ENCODE results near the gene CYP4B1.
"Not testable (repeated sequence)": the region's sequence is repeated elsewhere in the genome, so short reads cannot be mapped to it uniquely, and the experiment has no call there.

CYP4B1 gene

GRCh38 chr1:46812996-46813857 lies 14.4 kb downstream of the CYP4B1 start:
- in situ Hi-C loops (cut with HindIII; ENCODE audit: low sequenced_read_pairs): no loop called here

DNA sequence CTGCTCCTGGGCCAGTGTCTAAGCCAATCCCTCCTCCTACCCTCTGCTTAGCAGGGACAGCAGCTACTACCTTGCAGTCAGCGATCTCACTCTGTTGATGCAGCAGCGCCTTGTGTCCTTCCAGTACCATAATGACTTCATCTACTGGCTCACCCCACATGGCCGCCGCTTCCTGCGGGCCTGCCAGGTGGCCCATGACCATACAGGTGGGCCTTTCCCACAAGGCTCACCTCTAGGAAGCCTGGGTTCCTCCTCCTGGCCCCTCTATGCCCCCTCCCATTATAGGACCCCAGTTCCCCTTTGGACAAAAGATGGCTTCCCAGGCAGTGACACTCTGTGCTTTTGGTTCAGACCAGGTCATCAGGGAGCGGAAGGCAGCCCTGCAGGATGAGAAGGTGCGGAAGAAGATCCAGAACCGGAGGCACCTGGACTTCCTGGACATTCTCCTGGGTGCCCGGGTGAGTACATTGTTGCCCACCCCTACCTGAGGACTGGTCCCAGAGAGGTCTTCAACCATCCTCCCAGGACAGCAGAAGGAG lies 15.1 kb downstream of the CYP4B1 start:
- in situ Hi-C loops (cut with HindIII; ENCODE audit: low sequenced_read_pairs): no loop called here

DNA sequence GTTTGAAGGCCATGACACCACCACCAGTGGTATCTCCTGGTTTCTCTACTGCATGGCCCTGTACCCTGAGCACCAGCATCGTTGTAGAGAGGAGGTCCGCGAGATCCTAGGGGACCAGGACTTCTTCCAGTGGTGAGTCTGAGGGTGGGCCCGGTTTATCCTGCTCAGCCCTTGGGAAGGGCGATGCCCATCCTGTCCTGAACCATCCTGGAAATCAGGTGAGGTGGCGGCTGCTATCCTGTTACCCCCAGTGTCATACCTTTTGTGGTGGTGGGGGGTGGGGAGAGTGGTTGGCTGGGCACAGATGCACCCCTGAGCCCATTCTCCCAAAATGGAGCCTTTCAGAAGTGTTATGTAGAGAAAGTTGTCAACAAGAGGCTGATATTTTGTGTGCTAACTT lies 16.3 kb downstream of the CYP4B1 start:
- in situ Hi-C loops (cut with HindIII; ENCODE audit: low sequenced_read_pairs): no loop called here

DNA sequence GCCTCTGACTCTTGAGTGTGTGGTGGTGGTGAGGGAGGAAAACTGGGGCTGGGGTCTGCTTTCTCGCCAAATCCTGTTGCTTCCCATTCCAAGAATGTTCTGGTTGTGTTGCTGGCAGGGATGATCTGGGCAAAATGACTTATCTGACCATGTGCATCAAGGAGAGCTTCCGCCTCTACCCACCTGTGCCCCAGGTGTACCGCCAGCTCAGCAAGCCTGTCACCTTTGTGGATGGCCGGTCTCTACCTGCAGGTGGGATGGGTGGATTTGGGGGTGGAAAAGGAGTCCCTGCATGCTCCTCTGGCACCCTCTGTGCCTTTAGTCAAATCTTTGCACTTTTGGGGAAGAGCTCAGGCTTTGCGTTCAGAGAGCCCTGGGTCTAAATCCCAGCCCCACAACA lies 18.1 kb downstream of the CYP4B1 start:
- in situ Hi-C loops (cut with HindIII; ENCODE audit: low sequenced_read_pairs): no loop called here

- in situ Hi-C loops (cut with HindIII; ENCODE audit: low sequenced_read_pairs): no loop called here
Measured at GRCh38 chr1:46817814-46818213, 19.0 kb downstream of the CYP4B1 start.

DNA sequence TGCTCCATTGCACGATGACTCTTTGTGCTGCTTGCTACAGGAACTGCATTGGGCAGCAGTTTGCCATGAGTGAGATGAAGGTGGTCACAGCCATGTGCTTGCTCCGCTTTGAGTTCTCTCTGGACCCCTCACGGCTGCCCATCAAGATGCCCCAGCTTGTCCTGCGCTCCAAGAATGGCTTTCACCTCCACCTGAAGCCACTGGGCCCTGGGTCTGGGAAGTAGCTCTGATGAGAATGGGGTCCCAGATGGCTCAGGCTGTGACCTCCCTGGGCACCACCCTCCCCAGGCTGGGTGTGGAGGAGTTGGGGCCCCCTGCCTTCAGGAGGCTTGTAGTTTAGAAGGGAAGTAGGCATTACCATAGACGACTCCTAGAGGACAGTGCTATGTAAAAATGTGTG lies 19.7 kb downstream of the CYP4B1 start:
- in situ Hi-C loops (cut with HindIII; ENCODE audit: low sequenced_read_pairs): no loop called here

DNA sequence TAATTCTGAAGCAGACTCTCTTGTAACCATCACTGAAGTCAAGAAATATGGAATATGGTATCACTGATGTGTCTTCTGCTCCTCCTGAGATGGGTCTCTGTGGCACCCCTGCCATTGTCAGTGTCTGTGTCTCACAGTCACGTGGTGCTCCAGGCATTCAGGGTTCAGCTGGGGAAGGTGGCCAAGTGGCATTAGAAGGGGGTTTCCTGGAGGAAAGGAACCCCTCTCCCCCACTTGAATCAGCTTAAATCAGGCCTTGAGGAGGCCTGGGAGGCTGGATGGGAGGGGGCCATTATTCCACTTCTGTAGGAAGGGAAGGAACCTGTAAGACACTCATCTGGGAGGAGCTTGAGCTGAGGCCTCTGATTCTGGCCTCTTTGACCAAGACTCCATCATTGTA lies 20.5 kb downstream of the CYP4B1 start:
- in situ Hi-C loops (cut with HindIII; ENCODE audit: low sequenced_read_pairs): no loop called here

GRCh38 chr1:46820076-46820475 lies 21.2 kb downstream of the CYP4B1 start:
- in situ Hi-C loops (cut with HindIII; ENCODE audit: low sequenced_read_pairs): no loop called here

DNA sequence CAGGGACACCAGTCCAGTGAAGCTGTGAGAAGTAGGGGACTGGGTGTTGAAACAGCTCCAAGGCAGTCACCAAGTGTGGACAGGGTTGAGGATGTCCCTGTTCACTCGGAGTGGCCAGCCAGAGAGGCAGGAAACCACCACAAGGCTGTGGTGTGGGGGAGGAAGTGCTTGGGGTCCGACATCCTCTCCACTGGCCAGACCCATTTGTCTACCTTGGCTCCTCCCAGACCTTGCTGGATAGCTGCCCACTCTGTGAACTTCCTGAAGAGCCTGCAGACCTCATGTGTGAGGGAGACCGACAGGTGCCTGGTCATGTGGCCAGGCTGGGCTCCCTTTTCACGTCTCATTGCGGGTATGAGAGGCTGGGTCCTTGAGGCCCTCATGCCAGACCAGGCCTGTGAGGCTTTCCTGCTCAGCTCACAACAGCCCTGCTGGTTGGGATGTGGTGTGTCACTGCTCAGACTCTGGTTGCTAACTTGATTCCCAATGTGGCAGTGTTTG lies 21.8 kb downstream of the CYP4B1 start:
- in situ Hi-C loops (cut with HindIII; ENCODE audit: low sequenced_read_pairs): no loop called here

DNA sequence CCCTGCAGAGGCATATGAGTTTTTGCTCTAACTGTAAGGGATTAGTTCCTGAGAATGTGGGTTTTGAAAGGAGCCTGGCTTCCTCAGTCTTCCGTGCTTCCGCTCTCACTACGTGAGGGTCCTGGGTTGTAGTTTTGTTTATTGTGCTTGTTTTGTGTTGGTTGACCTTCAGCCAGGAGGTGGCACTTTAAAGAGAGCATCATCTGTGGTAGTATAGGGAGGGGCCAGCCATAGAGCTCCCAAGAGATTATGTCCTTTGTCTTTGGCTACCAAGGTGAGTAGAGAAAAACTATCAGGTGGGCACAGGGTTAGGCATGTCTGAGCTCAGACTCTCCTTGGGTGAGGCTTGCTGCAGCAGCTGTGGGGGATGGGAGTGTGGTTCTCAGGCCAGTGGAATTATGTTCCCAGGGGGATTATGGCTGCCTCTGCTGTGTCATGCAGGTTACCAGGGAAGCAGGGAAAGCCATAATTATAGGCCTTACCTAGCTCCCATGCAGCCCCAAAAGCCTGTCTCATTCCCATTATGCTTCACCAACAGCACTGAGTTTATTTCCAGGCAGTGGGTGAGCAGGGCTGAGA lies 23.5 kb downstream of the CYP4B1 start:
- in situ Hi-C loops (cut with HindIII; ENCODE audit: low sequenced_read_pairs): no loop called here

- in situ Hi-C loops (cut with HindIII; ENCODE audit: low sequenced_read_pairs): no loop called here
Measured at GRCh38 chr1:46823151-46823550, 24.3 kb downstream of the CYP4B1 start.

- in situ Hi-C loops (cut with HindIII; ENCODE audit: low sequenced_read_pairs): not testable (repeated sequence)
Measured at GRCh38 chr1:46826892-46827291, 28.0 kb downstream of the CYP4B1 start.

DNA sequence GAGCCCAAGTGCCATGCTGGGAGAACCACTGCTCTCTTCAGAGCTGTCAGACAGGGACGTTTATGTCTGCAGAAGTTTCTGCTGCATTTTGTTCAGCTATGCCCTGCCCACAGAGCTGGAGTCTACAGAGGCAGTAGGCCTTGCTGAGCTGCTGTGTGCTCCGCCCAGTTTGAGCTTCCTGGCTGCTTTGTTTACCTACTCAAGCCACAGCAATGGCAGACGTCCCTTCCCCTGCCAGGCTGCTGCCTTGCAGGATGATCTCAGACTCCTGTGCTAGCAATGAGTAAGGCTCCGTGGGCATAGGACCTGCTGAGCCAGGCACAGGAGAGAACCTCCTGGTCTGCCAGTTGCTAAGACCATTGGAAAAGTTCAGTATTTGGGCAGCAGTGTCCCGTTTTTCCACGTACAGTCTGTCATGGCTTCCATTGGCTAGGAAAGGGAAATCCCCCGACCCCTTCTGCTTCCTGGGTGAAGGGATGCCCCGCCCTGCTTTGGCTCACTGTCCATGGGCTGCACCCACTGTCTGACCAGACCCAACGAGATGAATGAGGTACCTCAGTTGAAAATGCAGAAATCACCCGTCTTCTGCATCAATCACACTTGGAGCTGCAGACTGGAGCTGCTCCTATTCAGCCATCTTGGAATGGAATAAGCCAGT lies 31.9 kb downstream of the CYP4B1 start:
- in situ Hi-C loops (cut with HindIII; ENCODE audit: low sequenced_read_pairs): no loop called here

DNA sequence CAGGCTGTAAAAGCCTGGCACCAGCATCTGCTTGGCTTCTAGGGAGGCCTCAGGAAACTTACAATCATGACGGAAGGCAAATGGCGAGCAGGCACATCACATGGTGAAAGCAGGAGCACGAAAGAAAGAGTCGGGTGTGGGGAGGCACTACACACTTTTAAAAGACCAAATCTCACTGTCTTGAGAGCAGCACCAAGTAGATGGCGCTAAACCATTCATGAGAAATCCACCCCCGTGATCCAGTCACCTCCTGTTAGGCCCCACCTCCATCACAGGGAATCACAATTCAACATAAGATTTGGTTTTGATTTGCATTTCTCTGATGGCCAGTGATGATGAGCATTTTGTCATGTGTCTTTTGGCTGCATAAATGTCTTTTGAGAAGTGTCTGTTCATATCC lies 36.6 kb downstream of the CYP4B1 start:
- in situ Hi-C loops (cut with HindIII; ENCODE audit: low sequenced_read_pairs): not testable (repeated sequence)

DNA sequence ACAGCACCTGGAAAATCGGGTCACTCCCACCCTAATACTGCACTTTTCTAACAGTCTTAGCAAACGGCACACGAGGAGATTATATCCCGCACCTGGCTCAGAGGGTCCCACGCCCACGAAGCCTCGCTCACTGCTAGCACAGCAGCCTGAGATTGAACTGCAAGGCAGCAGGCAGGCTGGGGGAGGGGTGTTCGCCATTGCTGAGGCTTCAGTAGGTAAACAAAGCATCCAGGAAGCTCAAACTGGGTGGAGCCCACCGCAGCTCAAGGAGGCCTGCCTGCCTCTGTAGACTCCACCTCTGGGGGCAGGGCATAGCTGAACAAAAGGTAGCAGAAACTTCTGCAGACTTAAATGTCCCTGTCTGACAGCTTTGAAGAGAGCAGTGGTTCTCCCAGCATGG lies 47.5 kb downstream of the CYP4B1 start:
- in situ Hi-C loops (cut with HindIII; ENCODE audit: low sequenced_read_pairs): not testable (repeated sequence)

- in situ Hi-C loops (cut with HindIII; ENCODE audit: low sequenced_read_pairs): not testable (repeated sequence)
Measured at GRCh38 chr1:46857660-46858065, 58.8 kb downstream of the CYP4B1 start.

DNA sequence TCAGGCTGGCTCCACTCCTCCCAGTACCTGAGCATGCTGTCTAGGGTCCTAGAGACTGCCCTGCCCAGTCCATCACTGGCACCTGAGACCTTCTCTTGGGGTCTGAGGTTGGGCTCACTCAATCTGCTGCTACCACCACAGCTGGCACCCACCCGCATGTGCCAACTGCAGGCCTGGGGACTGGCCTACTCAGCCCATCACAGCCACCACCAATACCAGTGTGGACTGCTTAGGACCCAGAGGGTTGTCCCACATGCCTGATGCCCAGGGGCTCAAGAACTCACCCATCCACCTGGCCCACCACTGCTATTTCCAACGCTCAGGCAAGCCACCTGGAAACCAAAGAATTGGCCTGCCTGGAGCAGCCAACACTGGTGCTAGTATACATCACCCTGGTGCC lies 63.5 kb downstream of the CYP4B1 start:
- in situ Hi-C loops (cut with HindIII; ENCODE audit: low sequenced_read_pairs): no loop called here
